RWPE2 (cell line): Measurements from ENCODE around the gene MUC2.

Source experiments
- ATAC-seq: fragments of 200-7000 bp; cut with Tn5 transposase; 3 replicates; pipeline ENCODE4 v1.9.1; 2021; ENCODE audit warnings: low read depth
- DNase-seq: peaks from one replicate; pipeline ENCODE4 v3.0.0-alpha.2; 2020; ENCODE audit warnings: low spot score
- H3K27ac ChIP-seq: fragments of 450-650 bp; 2 replicates; pipeline ENCODE4 v1.5.1; 2017; ENCODE audit warnings: mild to moderate bottlenecking; ENCODE audit not compliant: poor library complexity, severe bottlenecking
- H3K27me3 ChIP-seq: fragments of 250-450 bp; sonication (Bioruptor Pico); 2 replicates; pipeline ENCODE4 v1.5.1; 2021; ENCODE audit warnings: mild to moderate bottlenecking, moderate library complexity; ENCODE audit not compliant: insufficient read depth, poor library complexity, severe bottlenecking
- H3K36me3 ChIP-seq: fragments of 250-450 bp; sonication (Bioruptor Pico); 2 replicates; pipeline ENCODE4 v1.5.1; 2020; ENCODE audit warnings: low read depth, mild to moderate bottlenecking, moderate library complexity
- H3K4me1 ChIP-seq: fragments of 250-450 bp; sonication (Bioruptor Pico); 2 replicates; pipeline ENCODE4 v1.5.1; 2021; ENCODE audit warnings: mild to moderate bottlenecking, moderate library complexity; ENCODE audit not compliant: insufficient read depth, poor library complexity, severe bottlenecking
- H3K4me3 ChIP-seq: fragments of 250-450 bp; sonication (Bioruptor Pico); 2 replicates; pipeline ENCODE4 v1.5.1; 2021; ENCODE audit warnings: mild to moderate bottlenecking, moderate library complexity; ENCODE audit not compliant: severe bottlenecking
- H3K9me3 ChIP-seq: fragments of 250-450 bp; sonication (Bioruptor Pico); 2 replicates; pipeline ENCODE4 v1.5.1; 2021; ENCODE audit warnings: mild to moderate bottlenecking, moderate library complexity; ENCODE audit not compliant: severe bottlenecking
- TF ChIP-seq, protein P1 (sequence below): fragments of 450-650 bp; IDR thresholded peaks from one replicate; pipeline ENCODE4 v1.5.1; 2017; ENCODE audit warnings: mild to moderate bottlenecking, moderate library complexity; ENCODE audit not compliant: poor library complexity, severe bottlenecking

The MUC2 gene

DNA sequence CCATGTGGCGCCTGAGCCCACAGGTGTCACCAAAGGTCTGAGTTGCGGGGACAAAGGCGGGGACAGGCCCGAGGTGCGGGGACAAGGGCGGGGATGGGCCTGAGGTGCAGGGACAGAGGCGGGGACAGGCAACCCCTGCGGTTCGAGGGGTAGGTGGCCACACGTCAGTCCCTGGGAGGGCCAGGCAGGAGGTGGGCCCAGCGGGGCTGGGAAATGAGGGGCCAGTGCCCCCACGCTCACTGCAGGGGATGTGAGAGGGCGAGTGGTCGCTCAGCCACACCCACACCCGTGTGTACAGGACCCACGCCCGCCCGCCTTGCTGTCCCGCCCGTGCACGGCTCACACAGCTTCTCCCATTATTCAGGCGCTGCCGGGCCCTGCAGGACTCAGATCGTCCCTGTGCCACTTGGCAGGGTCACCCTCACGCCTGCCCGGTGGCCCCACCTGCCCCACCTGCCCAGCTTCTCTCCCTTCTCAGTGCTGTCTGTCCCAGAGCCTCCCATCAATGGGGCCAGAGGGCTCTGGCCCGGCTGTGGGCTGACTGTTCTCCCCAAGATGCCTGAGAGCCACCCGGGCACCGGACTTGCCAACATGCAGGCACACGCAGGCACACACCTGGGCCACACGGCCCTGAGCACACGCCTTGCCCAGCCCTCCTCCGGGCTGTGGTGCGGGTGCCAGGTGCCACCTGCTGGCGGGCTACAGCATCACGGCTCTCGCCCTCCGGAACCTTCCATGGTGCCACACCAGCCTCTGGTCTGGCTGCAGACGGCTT lies 23.9 kb upstream of the MUC2 start:
- peak; percentile 73 for DNase-seq
- Histone ChIP-seq H3K9me3 (no peaks in the 10 kb centered on the region), H3K4me3 (no peak overlapping the region), H3K36me3 (no peaks in the 10 kb centered on the region), H3K4me1 (peaks cover 3% of the 10 kb centered on the region), H3K27me3 (no peaks in the 10 kb centered on the region), H3K27ac (no peak overlapping the region)
- TF ChIP-seq, protein P1, sequence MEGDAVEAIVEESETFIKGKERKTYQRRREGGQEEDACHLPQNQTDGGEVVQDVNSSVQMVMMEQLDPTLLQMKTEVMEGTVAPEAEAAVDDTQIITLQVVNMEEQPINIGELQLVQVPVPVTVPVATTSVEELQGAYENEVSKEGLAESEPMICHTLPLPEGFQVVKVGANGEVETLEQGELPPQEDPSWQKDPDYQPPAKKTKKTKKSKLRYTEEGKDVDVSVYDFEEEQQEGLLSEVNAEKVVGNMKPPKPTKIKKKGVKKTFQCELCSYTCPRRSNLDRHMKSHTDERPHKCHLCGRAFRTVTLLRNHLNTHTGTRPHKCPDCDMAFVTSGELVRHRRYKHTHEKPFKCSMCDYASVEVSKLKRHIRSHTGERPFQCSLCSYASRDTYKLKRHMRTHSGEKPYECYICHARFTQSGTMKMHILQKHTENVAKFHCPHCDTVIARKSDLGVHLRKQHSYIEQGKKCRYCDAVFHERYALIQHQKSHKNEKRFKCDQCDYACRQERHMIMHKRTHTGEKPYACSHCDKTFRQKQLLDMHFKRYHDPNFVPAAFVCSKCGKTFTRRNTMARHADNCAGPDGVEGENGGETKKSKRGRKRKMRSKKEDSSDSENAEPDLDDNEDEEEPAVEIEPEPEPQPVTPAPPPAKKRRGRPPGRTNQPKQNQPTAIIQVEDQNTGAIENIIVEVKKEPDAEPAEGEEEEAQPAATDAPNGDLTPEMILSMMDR, result peak; percentile 94
- peak; percentile 94 for ATAC-seq

DNA sequence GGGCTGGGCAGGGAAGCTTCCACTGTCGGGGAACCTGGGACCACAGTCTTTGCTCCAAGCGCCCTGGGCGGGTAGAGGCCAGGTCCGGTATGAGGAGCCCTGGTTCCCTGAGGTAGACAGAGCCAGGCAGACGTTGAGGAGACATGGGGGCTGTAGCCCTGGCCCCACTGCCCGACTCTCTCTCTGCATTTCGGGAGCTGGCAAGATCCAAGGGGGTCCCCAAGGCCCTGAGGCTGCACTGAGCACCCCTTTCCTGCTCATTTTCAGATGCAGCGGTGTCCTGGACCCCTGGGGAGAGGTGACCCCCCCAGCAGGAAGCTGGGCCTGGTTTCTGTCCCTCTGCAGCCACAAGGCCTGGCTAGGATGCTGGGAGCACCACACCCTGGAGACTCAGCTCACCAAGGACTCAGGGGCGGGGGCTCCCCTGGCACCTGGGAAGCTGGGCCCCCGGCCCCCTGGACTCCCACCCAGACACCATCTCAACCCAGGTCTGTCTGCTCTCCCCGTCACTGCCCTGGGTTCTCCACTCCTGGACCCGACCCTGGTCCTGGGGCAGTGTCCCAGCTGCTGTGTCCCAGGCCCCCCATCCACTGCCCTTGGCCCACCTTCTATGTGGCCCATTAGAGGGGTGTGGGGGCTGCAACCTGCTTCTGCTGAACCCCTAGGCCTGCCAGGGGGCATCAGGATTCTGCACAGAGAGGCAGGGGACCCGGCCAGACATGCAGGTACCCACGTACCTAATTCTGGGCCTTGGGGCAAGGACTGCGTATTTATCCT lies 23.1 kb upstream of the MUC2 start:
- H3K9me3 ChIP-seq, result no peaks in the 10 kb centered on the region
- no peak overlapping the region for H3K27ac ChIP-seq
- ATAC-seq (no peak), DNase-seq (peak; percentile 38)
- H3K4me1 ChIP-seq, result peaks cover 3% of the 10 kb centered on the region
- TF ChIP-seq, protein P1, result peak; percentile 73
- no peak overlapping the region for H3K4me3 ChIP-seq
- H3K27me3 ChIP-seq, result no peaks in the 10 kb centered on the region
- no peaks in the 10 kb centered on the region for H3K36me3 ChIP-seq

DNA sequence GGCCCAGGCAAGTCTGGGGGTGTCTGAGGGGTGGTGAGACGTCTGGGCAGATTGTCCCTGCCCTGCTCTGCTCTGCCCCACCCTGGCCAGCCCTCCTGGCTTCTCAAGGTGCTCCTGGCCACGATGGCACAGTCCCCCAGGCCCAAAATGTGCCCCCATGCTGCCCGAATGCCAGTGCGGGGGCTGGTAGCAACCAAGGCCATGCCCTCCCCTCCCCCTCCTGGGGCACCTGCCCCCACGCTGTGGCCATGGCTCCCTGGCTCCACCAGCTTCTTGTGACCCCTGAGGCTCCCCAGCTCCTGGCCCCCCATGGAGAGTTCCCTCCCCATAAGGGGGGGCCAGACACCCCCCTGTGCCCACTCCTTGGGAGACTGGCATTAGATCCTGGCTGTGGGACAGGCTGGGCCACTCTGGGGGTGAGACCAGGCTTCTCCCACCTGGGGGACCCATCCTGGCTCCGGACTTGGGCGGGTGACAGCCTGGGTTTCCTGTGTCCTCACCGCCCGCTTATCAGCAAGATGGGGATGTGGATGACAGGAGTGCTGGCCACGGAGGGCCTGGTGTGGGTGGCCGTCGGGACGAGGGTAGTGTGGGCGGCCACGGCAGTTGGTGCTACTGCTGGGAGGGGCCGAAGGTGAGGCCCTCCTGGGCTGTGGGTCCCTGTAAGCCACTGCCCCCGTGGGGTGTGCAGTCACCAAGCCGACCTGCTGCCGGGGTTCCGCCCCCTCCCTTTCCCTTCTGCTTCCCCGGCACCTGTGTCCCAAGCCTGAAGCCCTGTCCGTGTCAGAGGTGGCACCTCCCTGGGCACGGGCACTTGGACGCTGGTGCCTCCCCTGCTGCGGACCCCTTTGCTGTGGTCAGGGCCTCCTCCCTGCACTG lies 22.3 kb upstream of the MUC2 start:
- H3K9me3 ChIP-seq, result no peaks in the 10 kb centered on the region
- no peak overlapping the region for H3K27ac ChIP-seq
- DNase-seq (peak; percentile 63), ATAC-seq (no peak)
- H3K27me3 ChIP-seq, result no peaks in the 10 kb centered on the region
- TF ChIP-seq, protein P1, result no peak
- peaks cover 3% of the 10 kb centered on the region for H3K4me1 ChIP-seq
- H3K36me3 ChIP-seq, result no peaks in the 10 kb centered on the region
- no peak overlapping the region for H3K4me3 ChIP-seq

DNA sequence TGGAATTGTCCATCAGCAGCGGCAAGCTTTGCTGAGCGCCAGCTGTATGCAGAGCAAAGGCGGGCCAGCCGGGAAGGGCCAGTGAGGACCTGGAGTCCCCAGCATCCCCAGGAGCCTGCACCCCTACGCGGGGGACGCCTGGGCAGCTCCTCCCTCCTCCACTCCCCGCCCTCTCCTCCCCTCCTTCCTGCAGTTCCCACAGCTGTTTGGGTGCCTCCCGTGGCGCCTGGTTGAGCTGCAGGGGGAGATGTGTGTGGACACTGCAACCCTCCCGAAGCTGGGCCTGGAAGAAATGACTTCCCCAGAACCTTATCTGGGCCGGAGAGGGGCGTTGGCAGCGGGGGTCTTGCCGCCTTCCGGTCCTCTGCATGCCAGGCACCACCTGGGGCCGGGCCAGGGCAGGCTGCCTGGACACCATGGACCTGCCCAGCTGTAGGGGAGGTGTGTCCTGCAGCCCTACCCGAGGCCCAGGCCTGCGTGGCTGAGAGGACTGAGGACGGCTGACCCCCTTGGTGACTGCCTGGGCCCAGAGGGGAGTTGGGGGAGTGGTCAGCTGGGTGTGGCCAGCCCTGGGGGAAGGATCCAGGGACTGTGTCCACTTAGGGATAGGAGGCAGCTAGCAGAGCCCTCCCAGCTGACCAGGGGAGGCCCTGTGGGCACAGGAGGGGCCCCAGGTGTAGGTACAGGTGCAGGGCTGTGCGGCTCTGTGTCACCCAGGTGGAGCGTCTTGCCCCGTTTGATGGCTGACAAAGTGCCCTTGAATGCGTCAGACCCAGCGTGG lies 21.4 kb upstream of the MUC2 start:
- no peak overlapping the region for H3K4me3 ChIP-seq
- no peaks in the 10 kb centered on the region for H3K36me3 ChIP-seq
- TF ChIP-seq, protein P1, result no peak
- H3K4me1 ChIP-seq, result peaks cover 3% of the 10 kb centered on the region
- DNase-seq, result peak; percentile 45
- no peaks in the 10 kb centered on the region for H3K27me3 ChIP-seq
- ATAC-seq, result no peak
- H3K27ac ChIP-seq, result no peak overlapping the region
- no peaks in the 10 kb centered on the region for H3K9me3 ChIP-seq
